A172 (cell line): Measurements from ENCODE around the gene SPATC1L. TPM values are rescaled to one million over a fixed set of nuclear protein-coding genes. Genes with fewer than 3 reads are reported as not detected.

Source experiments
- DNase-seq: peaks from one replicate; pipeline ENCODE4 v3.0.0-alpha.2; 2015; ENCODE audit warnings: low spot score
- total RNA-seq: library from RNA; depleted of rRNA; stranded (reverse); fragments of >200 nt; shearing (Covaris generic); gene quantifications from 2 replicates; pipeline ENCODE4 v1.2.3, GENCODE V29; 2014

SPATC1L gene
- total RNA-seq, 1 experiment from 2014 or later, result 16.0 TPM

- no peak for DNase-seq
These were observed 48.4 kb downstream of the SPATC1L start for GRCh38 chr21:46135782-46136395.

- no peak for DNase-seq
These were observed 52.2 kb downstream of the SPATC1L start for GRCh38 chr21:46131838-46132651.

GRCh38 chr21:46131588-46131837 is 52.7 kb downstream of the SPATC1L start:
- no peak for DNase-seq

- no peak for DNase-seq
These were observed 53.2 kb downstream of the SPATC1L start for GRCh38 chr21:46130831-46131587.

- no peak for DNase-seq
These were observed 54.2 kb downstream of the SPATC1L start for GRCh38 chr21:46129846-46130651.

- no peak for DNase-seq
These were observed 55.2 kb downstream of the SPATC1L start for GRCh38 chr21:46128933-46129571.

GRCh38 chr21:46128106-46128932 is 55.9 kb downstream of the SPATC1L start:
- DNase-seq, result no peak

- DNase-seq, result no peak
These were observed 56.8 kb downstream of the SPATC1L start for GRCh38 chr21:46127239-46128105.

GRCh38 chr21:46126309-46127238 is 57.7 kb downstream of the SPATC1L start:
- no peak for DNase-seq

GRCh38 chr21:46125846-46126301 is 58.4 kb downstream of the SPATC1L start:
- no peak for DNase-seq

- no peak for DNase-seq
These were observed 59.1 kb downstream of the SPATC1L start for GRCh38 chr21:46124926-46125845.

- DNase-seq, result no peak
These were observed 60.0 kb downstream of the SPATC1L start for GRCh38 chr21:46124083-46124925.

- DNase-seq, result no peak
These were observed 61.2 kb downstream of the SPATC1L start for GRCh38 chr21:46122758-46123683.

GRCh38 chr21:46122237-46122671 is 62.0 kb downstream of the SPATC1L start:
- DNase-seq, result peak; percentile 79
